Mucosa of gallbladder (tissue), 1 donor: ENCODE measurements around the gene OS9. TPM values are rescaled to one million over a fixed set of nuclear protein-coding genes. Genes with fewer than 3 reads are reported as not detected.

ENCODE experiments used
- DNase-seq: peaks from one replicate; pipeline ENCODE4 v3.0.0-alpha.2; 2020; ENCODE audit warnings: low spot score
- total RNA-seq: library from RNA; stranded (reverse); gene quantifications from one replicate; pipeline ENCODE4 v1.2.1, GENCODE V29; 2021
- donor health status: DM: no; HTN: no; CAD: no.

Gene OS9
- total RNA-seq, 1 donor from 2014 or later, result 249 TPM

DNA sequence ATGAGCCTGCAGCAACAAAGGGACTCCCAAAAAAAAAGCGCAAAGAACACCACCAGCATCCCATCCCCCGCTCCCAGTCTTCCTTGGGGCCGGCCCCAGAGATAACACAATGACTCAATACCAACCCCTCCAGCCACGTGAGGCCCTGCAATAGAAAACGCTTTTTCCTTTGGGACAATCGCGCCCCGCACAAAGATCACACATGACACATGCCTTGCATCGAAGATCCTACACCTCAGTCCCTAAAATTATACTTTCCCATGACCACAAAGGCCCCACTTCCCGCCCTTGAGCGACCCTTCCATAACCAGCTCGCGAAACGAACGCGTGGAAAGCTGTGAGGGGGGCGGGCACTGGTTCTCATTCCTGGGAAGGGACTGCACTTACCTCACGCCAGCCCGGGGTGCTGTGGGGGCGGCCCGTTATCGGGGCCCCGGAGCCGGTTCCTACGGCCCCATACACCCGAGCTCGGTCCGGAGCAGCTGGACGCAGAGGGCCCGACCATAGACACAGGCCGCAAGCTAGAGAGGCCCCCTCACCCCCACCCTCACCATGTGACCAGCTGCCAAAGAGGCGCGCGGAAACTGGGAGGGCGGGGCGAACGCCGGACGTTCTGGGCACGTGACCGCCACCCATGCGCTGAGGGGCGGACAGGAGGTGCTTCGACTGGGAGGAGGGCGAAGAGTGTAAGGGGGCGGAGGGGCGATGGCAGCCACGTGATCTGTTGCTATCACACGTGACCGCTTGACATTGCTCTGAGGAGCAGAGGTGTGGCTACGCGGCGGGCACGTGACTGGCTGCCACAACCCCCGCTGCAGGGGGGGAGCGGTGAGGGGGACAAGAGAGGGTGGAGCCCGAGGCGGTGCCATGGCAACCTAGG, 58.1 kb downstream of the OS9 start, which contains the start of gene CDK4:
Gene CDK4 (minus strand): TSS at position 523 of the 880 bp plus-strand sequence. CDS start 593 bp downstream, outside the sequence.
- peak; percentile 100 for DNase-seq

DNA sequence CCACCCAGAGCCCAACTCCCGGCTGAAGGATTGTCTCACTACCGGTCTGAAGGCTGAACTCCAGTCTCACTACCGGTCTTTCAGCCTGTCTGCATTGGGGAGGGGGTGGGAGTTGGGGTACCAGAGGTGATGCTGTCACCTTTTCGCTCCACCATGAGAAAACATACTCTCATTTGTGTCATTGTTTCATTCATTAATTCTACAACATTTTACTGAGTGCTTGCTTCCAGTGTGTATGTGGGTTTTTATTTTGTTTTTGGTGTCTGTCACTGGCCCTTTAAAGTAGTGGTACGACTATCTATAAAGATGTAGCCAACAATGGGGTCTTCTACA, 58.7 kb downstream of the OS9 start:
- DNase-seq, result no peak

DNA sequence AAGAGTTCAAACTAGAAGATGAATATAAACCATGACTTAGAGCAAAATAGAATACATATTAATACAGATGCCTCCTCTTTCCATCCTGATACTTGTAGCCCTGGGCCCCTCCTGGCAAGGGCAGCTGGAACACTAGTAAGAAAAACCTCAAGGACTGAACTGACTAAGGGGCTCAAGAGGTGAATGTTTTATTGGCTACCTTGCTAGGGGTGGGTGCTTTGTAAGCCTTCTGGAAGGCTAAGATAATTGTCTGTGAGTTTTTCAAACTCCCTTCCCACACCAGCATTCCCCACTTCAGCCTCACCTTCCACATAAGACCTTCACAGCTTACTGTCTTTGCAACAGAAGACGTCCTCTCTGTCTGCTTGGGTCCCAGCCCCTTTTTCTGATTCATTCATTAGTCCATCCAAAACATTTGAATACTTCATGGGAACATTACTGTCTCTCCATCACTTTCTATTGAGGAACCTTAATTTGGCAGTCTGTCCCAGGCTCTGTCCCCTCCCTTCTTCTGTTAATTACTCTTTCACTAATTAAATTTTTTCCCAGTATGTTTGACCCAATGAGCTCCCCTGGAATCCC, 59.9 kb downstream of the OS9 start:
- DNase-seq, result no peak

DNA sequence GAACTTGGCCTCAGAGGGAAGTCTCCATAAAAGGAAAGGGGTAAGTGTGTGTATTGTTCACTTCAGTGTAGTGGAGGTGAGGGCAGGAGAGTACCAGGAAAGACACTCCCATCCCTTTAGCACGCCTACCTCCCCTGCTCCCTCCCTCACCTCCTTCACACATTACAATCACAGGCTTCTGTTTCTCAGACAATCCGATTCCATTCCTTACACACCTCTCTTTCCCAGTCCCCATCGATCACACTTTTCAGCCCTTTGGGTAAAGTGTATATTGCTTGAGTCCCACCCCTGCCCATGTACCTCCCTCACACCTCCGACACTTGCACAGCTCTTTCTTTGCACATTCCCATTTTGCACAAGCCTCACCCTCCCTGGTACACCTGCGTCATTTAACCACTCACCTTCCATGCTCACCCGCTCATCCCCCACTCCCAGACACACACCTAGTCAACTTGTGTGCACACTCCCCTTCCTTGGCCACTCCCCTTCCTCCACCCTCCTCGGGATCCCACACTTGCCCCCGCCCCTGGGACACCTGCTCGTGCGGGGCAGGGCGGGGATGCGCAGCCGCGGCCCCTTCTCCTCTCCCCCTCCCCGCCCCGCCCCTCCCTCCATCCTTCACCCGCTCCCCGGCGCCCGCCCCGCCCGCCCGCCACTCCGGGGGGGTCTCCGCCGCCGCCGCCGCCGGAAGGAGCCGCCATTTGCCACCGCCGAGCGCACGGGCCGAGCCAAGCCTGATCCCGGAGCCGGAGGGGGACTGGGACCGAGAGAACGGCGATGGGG, 60.7 kb downstream of the OS9 start, which contains the start of gene MARCHF9:
Gene MARCHF9 (plus strand): TSS at position 693 of the 783 bp plus-strand sequence. CDS start 426 bp downstream, outside the sequence.
- peak; percentile 74 for DNase-seq

DNA sequence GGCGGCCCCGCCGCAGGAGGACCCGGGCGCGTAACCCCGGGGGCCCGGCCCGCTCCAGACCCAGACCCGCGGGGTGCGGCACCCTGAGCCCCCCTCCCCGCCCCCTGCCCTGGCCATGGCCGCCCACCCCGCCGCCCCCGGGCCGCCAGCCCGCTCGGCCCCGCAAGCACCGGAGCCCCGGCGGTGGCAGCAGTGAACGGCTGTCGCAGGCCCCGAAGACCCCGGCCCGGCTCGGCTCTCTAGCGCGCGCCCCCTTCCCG, 61.2 kb downstream of the OS9 start:
- DNase-seq, result no peak

DNA sequence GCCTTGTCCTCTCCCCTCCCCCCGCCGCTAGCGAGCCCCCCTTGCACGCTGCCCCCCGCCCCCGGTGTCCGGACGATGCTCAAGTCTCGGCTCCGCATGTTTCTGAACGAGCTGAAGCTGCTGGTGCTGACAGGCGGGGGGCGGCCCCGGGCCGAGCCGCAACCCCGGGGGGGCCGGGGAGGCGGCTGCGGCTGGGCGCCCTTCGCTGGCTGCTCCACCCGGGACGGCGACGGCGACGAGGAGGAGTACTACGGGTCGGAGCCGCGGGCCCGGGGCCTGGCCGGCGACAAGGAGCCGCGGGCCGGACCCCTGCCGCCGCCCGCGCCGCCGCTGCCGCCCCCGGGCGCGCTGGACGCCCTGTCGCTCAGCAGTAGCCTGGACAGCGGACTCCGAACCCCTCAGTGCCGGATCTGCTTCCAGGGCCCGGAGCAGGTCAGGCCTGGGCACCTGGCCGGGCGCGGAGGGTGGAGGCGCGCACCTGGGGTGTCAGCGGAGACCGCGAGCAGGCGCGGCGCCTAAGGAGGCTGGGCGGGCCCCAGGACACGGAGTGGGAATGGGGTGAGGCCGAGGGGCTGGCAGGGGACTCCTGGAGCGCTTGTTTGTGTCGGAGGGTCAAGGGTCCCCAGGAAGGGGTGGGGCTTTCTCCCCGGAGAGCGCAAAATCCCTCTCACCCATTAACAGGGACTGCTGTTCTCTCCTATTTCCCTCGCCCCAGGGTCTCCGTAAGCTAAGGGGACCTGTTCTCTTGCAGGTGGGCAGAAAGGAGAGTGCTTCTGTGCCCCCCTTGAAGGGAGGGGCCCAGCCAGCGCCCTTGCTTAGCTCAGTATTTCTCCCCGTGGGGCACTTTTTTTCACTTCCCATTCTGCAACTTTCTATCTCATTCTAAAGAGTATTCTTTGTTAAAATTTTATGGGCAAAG, 61.8 kb downstream of the OS9 start:
- no peak for DNase-seq

DNA sequence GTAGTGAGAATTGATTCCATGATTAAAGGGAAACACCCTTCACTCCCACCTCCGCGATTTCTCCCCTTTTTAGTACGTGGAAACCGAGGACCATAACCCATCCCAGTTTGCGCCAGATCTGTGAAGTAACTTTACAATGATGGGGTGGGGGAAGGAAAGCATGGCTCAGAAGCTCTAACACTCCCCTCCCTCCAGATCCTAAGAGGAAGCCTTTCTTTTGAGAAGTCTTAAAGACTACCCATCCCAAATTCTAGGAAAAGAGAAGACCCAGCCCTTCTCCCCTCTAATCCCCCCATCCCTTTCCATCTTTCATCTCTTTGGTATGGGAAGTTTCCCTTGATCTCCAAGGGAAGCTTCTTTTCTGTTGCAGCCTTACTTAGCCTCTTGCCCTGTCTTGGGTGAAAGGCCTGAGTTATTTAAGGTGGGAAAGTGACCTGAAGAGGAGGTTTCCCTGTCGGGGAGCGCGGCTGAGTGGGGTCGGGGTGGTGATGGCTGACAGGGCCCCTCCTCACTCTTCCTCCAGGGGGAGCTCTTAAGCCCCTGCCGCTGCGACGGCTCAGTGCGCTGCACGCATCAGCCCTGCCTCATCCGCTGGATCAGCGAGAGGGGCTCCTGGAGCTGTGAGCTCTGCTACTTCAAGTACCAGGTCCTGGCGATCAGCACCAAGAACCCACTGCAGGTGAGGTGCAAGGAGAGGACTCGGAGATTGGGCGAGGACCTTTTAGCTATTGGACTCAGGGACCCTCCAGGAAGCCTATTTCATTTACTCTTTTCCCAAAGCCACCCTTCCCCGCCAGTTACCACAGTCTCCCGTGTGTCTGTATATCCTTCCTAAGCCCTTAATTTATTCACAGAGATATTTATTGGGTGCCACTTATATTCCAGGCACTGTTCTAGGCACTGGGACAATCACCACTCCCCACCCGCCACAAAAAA, 62.7 kb downstream of the OS9 start:
- DNase-seq, result no peak

DNA sequence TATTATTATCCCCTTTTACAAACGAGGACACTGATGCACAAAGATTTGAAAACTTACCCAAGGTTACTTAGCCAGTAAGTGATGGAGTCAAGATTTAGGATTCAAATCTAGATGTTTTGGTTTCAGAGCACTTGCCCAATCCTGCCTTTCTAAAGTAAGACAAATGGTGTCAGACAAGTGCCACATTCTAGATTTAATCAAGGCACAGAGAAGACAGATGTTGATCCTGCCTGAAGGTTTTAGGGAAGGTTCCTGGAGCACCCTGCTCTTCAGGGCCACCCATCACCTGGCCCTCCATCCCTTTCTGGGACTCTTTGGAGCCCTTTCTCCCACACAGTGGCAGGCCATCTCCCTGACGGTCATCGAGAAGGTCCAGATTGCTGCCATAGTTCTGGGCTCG, 63.8 kb downstream of the OS9 start:
- no peak for DNase-seq

DNA sequence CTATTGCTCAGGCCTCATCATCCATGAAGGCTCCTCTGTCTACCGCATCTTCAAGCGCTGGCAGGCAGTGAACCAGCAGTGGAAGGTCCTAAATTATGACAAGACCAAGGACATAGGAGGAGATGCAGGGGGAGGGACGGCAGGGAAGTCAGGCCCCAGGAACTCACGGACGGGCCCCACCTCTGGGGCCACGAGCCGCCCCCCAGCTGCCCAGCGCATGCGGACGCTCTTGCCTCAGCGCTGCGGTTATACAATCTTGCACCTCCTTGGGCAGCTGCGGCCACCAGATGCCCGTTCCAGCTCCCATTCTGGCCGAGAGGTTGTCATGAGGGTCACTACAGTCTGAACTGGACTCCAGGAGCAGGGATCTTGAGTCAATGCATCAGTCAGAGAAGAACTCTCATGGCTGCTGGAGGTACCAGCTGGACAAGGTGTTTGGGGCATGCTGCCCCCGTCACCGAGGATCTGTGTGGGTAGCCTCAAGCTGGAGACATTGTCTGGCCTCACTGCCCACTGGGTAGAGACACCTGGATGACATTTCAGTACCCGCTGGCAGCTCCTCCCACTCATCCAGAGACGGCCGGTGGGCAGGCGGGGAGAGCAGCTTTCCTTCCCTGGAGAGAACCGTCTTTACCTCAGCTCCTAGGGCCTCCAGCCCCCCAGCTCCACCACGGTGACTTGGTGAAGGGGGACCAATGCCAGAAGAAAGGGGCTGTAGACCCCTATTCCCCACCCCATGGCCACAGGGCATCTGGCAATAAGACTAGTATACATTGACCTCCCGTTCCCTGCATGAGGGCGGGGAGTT, 64.8 kb downstream of the OS9 start:
- no peak for DNase-seq

DNA sequence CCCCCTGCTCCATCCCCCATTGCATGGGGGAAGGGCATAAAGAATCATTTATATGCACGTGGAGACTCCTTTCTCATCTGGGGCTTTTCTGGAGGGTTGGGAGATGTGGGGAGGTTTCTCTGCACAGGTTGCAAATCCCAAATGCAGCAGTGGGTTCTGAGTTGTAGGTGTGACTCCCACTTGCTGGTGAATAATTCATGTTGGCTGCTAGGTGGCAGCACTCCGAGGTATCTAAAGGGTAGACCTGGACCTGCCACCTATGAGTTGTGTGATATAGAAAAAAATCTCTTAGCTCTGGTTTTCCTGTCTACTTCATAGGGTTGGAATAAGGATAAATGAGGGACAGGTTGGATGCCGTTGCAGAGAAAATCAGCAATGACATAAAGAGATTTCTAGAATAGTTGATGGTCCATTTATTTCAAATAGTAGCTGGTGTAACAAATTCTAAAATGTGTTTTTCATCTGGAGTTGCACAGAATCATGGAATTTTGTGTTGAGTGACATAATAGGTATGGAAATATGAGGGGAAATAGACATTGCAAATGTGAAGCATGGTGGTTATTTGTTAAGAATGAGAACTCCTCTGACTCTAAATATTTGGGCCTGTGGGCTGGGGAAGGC, 65.5 kb downstream of the OS9 start:
- no peak for DNase-seq

DNA sequence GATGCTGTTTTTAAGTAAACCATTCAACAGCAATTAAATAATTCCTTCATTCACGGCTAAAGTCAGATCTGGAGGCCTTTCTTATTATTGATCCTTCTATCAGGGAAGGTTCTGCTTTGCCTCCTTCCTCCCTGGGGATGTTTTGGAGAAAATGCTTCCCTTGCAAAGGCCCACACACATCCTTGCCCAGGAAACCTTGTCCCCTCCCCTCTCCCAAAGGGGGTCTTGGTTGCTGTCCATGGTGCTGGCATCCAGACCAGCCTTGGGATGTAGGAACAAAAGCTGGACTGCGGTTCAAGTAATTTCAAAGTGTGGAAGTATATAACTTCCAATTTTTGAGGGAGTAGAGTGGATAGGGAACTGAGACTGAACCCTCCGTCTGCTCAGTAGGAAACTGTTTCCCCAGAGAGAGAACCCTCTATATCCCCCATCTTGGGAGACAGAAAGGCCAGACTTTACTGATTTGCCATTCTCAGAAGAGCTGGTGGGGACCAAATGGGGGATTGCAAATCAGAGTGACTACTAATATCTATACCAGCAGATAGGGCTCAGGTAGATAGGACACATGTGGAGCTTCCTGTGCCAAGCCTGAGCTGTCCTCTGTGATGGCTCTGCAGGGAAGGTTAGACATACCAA, 66.5 kb downstream of the OS9 start:
- DNase-seq, result no peak

DNA sequence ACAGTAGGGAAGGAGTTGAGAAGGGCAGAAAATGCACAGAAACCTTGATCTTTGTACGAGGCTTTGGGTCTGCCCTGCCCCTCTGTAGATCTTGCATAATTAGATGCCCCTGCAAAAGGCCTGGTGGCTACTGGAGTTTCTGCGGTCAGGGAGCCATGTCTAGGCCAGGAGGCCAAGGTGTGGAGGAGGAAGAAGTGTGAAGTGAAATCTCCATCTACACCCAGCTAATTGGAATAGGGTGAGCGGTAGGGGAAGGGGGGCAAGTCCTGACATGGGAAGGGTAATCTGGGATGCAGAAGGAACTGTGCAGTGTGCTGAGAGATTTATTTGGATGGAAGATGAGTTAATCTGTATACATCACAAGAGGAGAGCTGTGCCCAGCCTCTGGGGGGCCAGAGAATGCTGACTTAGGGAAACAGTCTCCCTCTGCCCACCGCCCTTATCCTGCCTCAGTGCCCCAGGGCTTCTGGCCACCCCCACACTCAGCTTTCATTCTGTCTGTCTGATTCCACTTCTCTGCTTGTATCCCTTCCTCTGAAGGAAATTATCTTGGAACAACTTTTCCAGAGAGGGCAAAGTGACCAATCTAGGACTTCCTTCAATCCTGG, 67.6 kb downstream of the OS9 start:
- DNase-seq, result no peak

DNA sequence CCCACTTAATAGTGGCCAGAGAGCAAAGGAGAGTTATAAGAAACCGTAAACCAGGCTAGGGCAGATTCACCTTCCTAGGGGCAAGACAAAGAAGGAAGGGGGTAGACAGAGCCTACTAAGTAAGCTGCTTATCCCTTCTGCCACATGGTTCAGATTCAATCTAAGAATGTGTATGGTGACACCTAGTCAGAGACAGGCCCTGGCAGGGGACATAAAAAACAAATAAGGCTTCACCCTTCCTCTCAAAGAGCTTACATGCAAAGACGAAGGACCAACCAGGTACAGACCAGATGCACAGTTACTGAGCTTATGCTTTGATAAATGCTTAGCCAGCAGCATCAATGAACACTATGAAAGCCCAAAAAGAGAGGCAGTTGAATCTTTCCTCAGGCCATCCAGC, 68.5 kb downstream of the OS9 start:
- no peak for DNase-seq

DNA sequence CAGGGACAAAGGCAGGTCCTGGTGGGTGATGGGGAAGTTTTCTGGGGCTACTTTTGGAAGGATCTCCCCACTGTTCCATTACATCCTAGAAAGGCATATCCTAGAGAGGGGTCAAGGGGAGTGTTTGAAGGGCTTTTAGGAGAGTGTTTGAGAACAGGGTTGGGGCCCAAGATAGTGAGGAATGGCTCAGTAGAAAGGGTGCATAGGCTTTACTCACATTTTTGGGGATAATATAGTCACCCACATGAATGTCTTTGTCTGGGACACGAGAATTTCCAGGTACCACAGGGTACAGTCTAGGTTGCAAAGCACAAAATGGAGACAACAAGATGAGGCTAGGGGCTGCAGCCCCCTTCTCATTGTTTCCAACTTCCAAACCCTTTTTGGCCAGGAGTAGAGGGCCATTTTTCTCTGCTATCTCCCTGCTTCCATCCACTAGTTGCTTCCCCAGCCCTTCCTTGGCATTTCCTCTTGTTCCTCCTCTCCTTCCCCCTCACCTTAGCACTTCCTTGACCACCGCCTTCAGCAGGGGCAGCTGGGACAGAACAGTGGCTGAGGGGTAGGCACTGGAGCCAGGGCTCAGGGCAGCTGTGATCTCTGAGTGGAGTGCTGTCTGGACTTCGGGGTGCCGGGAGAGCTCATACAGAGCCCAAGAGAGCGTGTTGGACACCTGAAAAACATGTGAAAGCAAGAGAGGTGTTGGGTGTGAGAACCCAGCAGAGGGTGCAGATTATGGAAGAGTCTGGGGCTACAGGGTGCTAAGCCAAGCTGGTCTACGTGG, 70.1 kb downstream of the OS9 start:
- DNase-seq, result no peak

DNA sequence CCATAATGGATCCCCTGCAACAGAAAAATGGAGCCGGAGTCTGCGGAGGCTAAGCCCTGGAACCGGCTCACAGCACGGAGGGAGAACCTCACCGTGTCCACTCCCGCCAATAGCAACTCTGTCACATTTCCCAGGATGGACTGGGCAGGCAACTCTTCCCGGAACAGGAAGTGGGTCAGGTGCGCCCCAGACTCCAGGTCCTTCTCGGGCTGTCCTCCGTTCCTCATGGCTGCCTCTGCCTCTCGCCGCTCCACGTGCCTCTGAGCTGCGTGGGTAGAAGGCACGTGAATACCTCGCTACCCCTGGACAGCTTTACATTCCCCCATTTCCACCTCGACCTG, 70.7 kb downstream of the OS9 start:
- no peak for DNase-seq

DNA sequence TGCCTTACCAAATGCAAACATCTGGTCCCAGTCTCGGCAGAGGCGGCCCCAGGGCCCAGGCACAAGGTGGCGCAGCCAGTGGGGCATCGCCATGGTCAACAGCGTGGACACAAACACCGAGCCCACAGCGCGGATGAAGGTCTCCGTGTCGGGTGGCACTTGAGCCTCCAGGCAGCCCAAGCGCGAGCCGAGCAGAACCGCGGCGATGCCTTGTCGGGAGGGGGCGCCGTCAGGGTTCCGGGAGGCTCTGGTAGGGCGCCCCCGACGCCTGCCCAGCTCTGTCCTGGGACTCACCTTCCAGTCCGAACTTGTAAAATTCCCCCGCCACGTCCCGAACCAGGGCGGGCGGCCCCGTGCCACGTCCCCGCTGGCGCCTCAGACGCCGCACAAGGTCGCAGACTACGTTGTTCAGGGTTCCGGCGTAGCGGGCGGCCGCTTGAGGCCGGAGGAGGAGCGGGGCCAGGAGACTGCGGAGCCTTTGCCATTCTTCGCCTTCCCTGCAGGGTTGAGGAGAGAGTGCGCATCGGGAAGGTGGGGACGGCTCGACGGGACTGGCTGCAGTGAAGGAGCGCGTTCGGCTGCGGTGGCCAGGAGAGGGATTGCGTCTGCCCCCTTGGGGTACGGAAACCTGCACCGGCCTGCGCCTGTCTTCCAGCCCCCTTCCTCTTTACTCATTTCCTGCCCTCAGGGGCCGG, 71.2 kb downstream of the OS9 start:
- DNase-seq, result no peak
